ENCODE results near the gene HOXC9.

The HOXC9 gene

DNA sequence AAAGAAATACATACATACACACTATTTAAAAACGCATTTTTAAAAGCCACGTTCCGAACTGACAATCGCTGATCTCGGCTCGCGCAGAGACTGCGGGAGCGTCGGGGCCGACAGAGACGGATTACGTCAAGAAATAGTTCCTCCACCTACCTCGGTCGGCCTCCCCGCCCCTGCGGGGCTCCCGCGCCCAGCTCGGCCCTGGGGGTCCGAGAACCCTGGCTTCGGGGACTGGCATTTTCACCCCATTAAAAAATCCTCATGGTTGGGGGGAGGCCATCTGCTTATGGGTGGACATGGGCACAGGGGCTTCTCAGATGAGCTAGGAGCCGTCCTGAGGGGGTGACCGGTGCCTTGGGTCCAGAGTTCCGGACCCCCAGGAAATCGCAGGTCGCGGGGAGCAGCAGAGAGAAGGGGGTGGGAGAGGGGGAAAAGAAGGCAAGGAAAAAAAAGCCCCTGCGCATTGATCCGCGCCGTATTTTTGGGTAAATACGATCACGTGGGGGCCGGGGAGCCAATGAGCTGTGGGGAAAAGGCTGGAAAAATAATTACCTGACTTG, 324 bp upstream of the HOXC9 start:
- peak; percentile 60 for DNase-seq (ENCODE audit: low read depth)
- TF ChIP-seq, protein P1, sequence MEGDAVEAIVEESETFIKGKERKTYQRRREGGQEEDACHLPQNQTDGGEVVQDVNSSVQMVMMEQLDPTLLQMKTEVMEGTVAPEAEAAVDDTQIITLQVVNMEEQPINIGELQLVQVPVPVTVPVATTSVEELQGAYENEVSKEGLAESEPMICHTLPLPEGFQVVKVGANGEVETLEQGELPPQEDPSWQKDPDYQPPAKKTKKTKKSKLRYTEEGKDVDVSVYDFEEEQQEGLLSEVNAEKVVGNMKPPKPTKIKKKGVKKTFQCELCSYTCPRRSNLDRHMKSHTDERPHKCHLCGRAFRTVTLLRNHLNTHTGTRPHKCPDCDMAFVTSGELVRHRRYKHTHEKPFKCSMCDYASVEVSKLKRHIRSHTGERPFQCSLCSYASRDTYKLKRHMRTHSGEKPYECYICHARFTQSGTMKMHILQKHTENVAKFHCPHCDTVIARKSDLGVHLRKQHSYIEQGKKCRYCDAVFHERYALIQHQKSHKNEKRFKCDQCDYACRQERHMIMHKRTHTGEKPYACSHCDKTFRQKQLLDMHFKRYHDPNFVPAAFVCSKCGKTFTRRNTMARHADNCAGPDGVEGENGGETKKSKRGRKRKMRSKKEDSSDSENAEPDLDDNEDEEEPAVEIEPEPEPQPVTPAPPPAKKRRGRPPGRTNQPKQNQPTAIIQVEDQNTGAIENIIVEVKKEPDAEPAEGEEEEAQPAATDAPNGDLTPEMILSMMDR (IDR thresholded peaks at IDR 0.05; ENCODE audit: insufficient read depth, low read depth, low read length, missing control alignments), result no peak
- peak overlapping the region; percentile 33 for H3K4me3 ChIP-seq (ENCODE audit: low read length)

DNA sequence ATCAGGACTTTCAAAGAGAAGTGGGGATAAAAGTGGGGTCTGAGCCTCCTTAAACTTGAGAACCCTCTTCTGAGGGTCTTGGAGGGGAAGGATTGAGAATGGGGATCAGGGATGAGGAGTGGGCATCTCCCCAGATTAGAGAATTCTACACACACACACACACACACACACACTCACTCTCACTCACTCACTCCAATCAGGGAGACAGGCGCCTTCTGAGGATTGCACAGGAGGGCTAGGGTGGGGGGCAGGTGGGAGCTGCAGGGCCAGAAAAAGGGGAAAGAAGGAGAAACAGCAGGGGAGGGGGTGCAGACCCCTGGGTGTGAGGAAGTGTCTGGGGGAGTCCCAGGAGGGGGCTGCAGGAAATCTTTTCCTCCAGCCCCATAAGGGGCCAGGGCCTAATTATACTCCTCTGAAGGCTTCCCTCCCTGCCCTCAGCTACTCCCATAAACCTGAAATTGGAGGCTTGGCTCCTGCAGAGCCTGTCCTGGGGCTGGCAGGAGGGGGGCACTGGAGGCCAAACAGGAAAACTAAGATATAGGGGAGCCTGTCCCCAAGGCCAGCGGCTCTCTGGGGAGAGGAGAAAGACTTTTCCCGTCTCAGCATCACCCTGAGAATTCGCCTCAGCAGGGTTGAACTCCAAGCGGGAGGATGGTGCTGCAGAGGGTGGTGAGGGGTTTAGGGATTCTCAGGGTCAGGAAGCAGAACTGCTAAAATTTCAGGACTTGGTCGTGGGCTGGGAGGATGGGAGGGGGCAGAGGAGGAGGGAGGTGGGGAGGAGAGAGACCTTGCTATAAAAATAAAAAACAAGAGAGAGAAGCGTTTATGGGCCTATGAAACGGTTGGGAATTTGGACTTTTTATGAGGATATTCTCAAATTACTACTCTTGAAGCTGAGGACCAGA, 1.6 kb downstream of the HOXC9 start:
- TF ChIP-seq, protein P1 (IDR thresholded peaks at IDR 0.05; ENCODE audit: insufficient read depth, low read depth, low read length, missing control alignments), result no peak
- no peak for DNase-seq (ENCODE audit: low read depth)
- H3K4me3 ChIP-seq (ENCODE audit: low read length), result no peak overlapping the region

- TF ChIP-seq, protein P1 (IDR thresholded peaks at IDR 0.05; ENCODE audit: insufficient read depth, low read depth, low read length, missing control alignments), result no peak
- no peak for DNase-seq (ENCODE audit: low read depth)
- H3K4me3 ChIP-seq (ENCODE audit: low read length), result no peak overlapping the region
These were observed 2.4 kb downstream of the HOXC9 start for GRCh38 chr12:54002278-54002914.

GRCh38 chr12:54002915-54003389, 3.0 kb downstream of the HOXC9 start:
- DNase-seq (ENCODE audit: low read depth), result no peak
- H3K4me3 ChIP-seq (ENCODE audit: low read length), result no peak overlapping the region
- TF ChIP-seq, protein P1 (IDR thresholded peaks at IDR 0.05; ENCODE audit: insufficient read depth, low read depth, low read length, missing control alignments), result no peak

- DNase-seq (ENCODE audit: low read depth), result no peak
- no peak overlapping the region for H3K4me3 ChIP-seq (ENCODE audit: low read length)
- TF ChIP-seq, protein P1 (IDR thresholded peaks at IDR 0.05; ENCODE audit: insufficient read depth, low read depth, low read length, missing control alignments), result no peak
These were observed 3.7 kb downstream of the HOXC9 start for GRCh38 chr12:54003625-54004024.

DNA sequence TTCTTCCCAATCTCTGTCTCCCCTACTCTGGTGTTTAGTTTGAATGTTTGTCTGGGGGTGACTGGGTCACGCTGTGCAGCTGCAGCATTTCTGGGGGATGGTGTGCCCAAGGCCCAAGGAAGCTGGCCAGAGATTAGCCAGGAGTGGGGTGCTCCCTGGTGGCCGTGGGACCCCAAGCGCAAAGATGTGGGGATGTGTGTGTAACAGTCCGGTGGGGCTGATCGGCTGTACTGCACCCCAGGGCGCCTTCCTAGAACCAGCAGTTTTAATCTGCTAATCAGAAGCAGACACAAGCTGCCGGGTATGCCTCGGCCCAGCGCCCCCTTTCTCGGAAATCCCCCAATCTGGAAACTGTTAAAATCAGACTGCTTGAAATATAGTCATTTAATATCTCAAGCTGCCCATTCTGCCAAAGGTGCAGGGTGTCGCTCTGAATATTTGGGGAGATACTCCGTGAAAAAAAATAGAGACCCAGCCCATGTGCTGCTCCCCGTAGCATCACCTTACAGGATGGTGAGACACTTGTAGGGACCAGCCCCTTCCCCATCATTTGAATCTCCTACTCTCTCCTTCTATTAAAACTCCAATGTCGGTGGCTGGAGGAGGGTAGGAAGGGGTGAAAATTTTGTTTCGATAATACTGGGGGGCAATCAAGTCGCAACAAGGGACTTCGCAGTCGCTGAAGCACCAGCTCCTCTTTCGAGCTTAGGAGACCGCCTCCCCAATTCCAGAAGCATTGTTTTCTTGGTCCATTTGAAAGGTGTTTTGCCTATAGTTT, 4.3 kb downstream of the HOXC9 start:
- no peak for DNase-seq (ENCODE audit: low read depth)
- TF ChIP-seq, protein P1 (IDR thresholded peaks at IDR 0.05; ENCODE audit: insufficient read depth, low read depth, low read length, missing control alignments), result no peak
- no peak overlapping the region for H3K4me3 ChIP-seq (ENCODE audit: low read length)
